ENCODE measurements around the gene UNK. TPM values are rescaled to one million over a fixed set of nuclear protein-coding genes. Genes with fewer than 3 reads are reported as not detected.

The UNK gene
- total and polyA plus RNA-seq, 2 of the 13 experiments (the other 11 are each of a cell fraction or from before 2014, with no cell fraction given): 31.6 to 33.0 TPM

DNA sequence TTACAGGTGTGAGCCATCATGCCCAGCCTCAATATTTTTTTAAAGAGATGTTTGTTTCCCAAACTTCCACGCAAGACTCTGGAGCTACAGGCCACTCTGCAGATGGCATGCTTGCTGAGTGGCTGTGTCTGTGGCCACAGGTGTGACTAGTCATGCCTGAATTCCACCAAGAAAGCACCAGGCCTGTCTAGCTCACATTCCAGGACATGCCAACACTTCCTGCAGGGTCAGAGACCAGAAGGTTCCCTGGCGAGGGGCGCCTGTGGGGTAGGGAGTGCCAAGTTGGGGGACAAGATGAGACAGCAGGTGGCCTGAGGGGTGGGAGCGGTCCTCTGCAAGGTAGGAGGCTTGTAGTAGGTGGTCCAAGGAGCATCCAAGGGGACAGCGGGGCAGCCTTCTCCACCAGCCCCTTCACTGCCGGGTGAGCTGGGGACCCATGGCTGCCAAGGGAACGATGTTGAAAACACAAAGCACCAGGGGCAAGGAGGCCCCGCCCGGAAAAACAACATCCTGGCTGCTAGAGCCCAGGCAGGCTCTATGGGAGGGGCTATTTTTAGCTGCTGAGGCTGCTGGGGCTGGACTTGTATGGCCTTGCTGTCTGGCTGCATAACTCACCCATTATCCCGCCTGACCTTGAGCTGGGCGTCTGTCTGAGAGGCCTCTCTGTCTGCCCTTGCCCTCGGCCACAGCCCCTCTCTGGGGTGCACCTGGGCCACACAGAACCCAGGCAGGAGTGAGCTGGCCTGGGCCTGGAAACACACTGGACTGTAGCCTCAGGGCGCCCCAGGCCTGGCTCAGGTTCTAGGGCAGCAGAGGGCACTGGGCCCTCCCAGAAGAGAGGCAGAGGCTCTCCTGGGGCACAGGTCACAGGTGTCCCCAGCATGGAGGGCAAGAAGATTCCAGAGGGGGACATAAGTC lies 88.1 kb downstream of the UNK start (continued):
- TF ChIP-seq SMC3 (IDR thresholded peaks at IDR 0.05; ENCODE audit: low read length) (no peak; the same call in 1 of the 2 replicates), ELF3 (CRISPR knock-in tag; IDR thresholded peaks at IDR 0.05) (peak; percentile 85), SRSF1 (optimal IDR thresholded peaks at IDR 0.05; ENCODE audit: low read depth, low read length) (peak; percentile 88), MYNN (CRISPR knock-in tag; IDR thresholded peaks at IDR 0.05; ENCODE audit: low read depth) (no peak), NCOR1 (IDR thresholded peaks at IDR 0.05; ENCODE audit: borderline replicate concordance, low read length) (peak; percentile 95), ZNF7 (CRISPR knock-in tag; IDR thresholded peaks at IDR 0.05) (no peak), MIER3 (CRISPR knock-in tag; IDR thresholded peaks at IDR 0.05; ENCODE audit: borderline replicate concordance) (peak; percentile 95)
- TF ChIP-seq, protein P1, sequence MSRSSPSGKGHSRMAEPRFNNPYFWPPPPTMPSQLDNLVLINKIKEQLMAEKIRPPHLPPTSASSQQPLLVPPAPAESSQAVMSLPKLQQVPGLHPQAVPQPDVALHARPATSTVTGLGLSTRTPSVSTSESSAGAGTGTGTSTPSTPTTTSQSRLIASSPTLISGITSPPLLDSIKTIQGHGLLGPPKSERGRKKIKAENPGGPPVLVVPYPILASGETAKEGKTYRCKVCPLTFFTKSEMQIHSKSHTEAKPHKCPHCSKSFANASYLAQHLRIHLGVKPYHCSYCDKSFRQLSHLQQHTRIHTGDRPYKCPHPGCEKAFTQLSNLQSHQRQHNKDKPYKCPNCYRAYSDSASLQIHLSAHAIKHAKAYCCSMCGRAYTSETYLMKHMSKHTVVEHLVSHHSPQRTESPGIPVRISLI (CRISPR knock-in tag; IDR thresholded peaks at IDR 0.05; ENCODE audit: borderline replicate concordance): peak; percentile 73; the same call in 1 of the 2 replicates
- TF ChIP-seq, protein P2, sequence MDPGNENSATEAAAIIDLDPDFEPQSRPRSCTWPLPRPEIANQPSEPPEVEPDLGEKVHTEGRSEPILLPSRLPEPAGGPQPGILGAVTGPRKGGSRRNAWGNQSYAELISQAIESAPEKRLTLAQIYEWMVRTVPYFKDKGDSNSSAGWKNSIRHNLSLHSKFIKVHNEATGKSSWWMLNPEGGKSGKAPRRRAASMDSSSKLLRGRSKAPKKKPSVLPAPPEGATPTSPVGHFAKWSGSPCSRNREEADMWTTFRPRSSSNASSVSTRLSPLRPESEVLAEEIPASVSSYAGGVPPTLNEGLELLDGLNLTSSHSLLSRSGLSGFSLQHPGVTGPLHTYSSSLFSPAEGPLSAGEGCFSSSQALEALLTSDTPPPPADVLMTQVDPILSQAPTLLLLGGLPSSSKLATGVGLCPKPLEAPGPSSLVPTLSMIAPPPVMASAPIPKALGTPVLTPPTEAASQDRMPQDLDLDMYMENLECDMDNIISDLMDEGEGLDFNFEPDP (CRISPR knock-in tag; conservative IDR thresholded peaks at IDR 0.05): no peak
- TF ChIP-seq, protein P3, sequence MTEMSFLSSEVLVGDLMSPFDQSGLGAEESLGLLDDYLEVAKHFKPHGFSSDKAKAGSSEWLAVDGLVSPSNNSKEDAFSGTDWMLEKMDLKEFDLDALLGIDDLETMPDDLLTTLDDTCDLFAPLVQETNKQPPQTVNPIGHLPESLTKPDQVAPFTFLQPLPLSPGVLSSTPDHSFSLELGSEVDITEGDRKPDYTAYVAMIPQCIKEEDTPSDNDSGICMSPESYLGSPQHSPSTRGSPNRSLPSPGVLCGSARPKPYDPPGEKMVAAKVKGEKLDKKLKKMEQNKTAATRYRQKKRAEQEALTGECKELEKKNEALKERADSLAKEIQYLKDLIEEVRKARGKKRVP (CRISPR knock-in tag; IDR thresholded peaks at IDR 0.05): no peak
- TF ChIP-seq, protein P4, sequence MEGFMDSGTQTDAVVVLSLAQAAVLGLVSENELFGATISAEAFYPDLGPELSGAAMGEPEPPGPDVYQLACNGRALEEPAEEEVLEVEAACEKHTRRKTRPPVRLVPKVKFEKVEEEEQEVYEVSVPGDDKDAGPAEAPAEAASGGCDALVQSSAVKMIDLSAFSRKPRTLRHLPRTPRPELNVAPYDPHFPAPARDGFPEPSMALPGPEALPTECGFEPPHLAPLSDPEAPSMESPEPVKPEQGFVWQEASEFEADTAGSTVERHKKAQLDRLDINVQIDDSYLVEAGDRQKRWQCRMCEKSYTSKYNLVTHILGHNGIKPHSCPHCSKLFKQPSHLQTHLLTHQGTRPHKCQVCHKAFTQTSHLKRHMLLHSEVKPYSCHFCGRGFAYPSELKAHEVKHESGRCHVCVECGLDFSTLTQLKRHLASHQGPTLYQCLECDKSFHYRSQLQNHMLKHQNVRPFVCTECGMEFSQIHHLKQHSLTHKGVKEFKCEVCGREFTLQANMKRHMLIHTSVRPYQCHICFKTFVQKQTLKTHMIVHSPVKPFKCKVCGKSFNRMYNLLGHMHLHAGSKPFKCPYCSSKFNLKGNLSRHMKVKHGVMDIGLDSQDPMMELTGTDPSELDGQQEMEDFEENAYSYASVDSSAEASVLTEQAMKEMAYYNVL (CRISPR knock-in tag; IDR thresholded peaks at IDR 0.05; ENCODE audit: borderline replicate concordance): peak; percentile 83
- TF ChIP-seq, protein P5, sequence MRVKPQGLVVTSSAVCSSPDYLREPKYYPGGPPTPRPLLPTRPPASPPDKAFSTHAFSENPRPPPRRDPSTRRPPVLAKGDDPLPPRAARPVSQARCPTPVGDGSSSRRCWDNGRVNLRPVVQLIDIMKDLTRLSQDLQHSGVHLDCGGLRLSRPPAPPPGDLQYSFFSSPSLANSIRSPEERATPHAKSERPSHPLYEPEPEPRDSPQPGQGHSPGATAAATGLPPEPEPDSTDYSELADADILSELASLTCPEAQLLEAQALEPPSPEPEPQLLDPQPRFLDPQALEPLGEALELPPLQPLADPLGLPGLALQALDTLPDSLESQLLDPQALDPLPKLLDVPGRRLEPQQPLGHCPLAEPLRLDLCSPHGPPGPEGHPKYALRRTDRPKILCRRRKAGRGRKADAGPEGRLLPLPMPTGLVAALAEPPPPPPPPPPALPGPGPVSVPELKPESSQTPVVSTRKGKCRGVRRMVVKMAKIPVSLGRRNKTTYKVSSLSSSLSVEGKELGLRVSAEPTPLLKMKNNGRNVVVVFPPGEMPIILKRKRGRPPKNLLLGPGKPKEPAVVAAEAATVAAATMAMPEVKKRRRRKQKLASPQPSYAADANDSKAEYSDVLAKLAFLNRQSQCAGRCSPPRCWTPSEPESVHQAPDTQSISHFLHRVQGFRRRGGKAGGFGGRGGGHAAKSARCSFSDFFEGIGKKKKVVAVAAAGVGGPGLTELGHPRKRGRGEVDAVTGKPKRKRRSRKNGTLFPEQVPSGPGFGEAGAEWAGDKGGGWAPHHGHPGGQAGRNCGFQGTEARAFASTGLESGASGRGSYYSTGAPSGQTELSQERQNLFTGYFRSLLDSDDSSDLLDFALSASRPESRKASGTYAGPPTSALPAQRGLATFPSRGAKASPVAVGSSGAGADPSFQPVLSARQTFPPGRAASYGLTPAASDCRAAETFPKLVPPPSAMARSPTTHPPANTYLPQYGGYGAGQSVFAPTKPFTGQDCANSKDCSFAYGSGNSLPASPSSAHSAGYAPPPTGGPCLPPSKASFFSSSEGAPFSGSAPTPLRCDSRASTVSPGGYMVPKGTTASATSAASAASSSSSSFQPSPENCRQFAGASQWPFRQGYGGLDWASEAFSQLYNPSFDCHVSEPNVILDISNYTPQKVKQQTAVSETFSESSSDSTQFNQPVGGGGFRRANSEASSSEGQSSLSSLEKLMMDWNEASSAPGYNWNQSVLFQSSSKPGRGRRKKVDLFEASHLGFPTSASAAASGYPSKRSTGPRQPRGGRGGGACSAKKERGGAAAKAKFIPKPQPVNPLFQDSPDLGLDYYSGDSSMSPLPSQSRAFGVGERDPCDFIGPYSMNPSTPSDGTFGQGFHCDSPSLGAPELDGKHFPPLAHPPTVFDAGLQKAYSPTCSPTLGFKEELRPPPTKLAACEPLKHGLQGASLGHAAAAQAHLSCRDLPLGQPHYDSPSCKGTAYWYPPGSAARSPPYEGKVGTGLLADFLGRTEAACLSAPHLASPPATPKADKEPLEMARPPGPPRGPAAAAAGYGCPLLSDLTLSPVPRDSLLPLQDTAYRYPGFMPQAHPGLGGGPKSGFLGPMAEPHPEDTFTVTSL (CRISPR knock-in tag; IDR thresholded peaks at IDR 0.05; ENCODE audit: borderline replicate concordance): peak; percentile 41; the same call in 1 of the 2 replicates
- TF ChIP-seq, protein P6, sequence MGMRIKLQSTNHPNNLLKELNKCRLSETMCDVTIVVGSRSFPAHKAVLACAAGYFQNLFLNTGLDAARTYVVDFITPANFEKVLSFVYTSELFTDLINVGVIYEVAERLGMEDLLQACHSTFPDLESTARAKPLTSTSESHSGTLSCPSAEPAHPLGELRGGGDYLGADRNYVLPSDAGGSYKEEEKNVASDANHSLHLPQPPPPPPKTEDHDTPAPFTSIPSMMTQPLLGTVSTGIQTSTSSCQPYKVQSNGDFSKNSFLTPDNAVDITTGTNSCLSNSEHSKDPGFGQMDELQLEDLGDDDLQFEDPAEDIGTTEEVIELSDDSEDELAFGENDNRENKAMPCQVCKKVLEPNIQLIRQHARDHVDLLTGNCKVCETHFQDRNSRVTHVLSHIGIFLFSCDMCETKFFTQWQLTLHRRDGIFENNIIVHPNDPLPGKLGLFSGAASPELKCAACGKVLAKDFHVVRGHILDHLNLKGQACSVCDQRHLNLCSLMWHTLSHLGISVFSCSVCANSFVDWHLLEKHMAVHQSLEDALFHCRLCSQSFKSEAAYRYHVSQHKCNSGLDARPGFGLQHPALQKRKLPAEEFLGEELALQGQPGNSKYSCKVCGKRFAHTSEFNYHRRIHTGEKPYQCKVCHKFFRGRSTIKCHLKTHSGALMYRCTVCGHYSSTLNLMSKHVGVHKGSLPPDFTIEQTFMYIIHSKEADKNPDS (CRISPR knock-in tag; IDR thresholded peaks at IDR 0.05): 0 out of 2 replicates have a peak, but pooled peaks have one; percentile 74

Measured in HepG2 (cell line).